MM.1S (cell line): Measurements from ENCODE around the gene LAD1.

ENCODE experiments used
- DNase-seq: peaks from one replicate; pipeline ENCODE4 v3.0.0-alpha.2; 2015
- H2AFZ ChIP-seq: fragments of 300-600 bp; sonication (generic); 2 replicates; pipeline ENCODE4 v1.6.0; 2016; ENCODE audit warnings: antibody characterized with exemption, low read length
- H3F3A ChIP-seq: fragments of 300-600 bp; sonication (generic); 2 replicates; pipeline ENCODE4 v1.6.1; 2016; ENCODE audit warnings: mild to moderate bottlenecking, antibody characterized with exemption, low read length, moderate library complexity, mixed read lengths; ENCODE audit not compliant: insufficient read depth
- H3K27ac ChIP-seq: fragments of 300-600 bp; sonication (generic); 2 replicates; pipeline ENCODE4 v1.5.1; 2016; ENCODE audit warnings: mild to moderate bottlenecking, low read length
- H3K27me3 ChIP-seq: fragments of 300-600 bp; sonication (generic); replicated peaks from 2 replicates; pipeline ENCODE4 v1.6.0; 2016; ENCODE audit warnings: low read length; ENCODE audit not compliant: insufficient read depth
- H3K36me3 ChIP-seq: fragments of 300-600 bp; sonication (generic); replicated peaks from 2 replicates; pipeline ENCODE4 v1.6.1; 2016; ENCODE audit warnings: mild to moderate bottlenecking, low read length, mixed read lengths; ENCODE audit not compliant: insufficient read depth
- H3K4me1 ChIP-seq: fragments of 300-600 bp; sonication (generic); 2 replicates; pipeline ENCODE4 v1.6.1; 2016; ENCODE audit warnings: low read length, mixed read lengths
- H3K4me2 ChIP-seq: fragments of 300-600 bp; sonication (generic); 2 replicates; pipeline ENCODE4 v1.6.0; 2016; ENCODE audit warnings: low read depth, low read length
- H3K4me3 ChIP-seq: fragments of 300-600 bp; sonication (generic); 2 replicates; pipeline ENCODE4 v1.5.1; 2016; ENCODE audit warnings: low read length, mixed read lengths
- H3K79me2 ChIP-seq: fragments of 300-600 bp; sonication (generic); 2 replicates; pipeline ENCODE4 v1.6.1; 2016; ENCODE audit warnings: mixed run types, low read length, mixed read lengths
- H3K9ac ChIP-seq: fragments of 300-600 bp; sonication (generic); 2 replicates; pipeline ENCODE4 v1.6.1; 2016; ENCODE audit warnings: low read length, mixed read lengths
- H3K9me2 ChIP-seq: fragments of 300-600 bp; sonication (generic); replicated peaks from 2 replicates; pipeline ENCODE4 v1.6.1; 2016; ENCODE audit warnings: mild to moderate bottlenecking, low read length, mixed read lengths; ENCODE audit not compliant: insufficient read depth
- H3K9me3 ChIP-seq: fragments of 300-600 bp; sonication (generic); replicated peaks from 2 replicates; pipeline ENCODE4 v1.6.1; 2016; ENCODE audit warnings: mild to moderate bottlenecking, low read length, mixed read lengths; ENCODE audit not compliant: insufficient read depth
- H4K20me1 ChIP-seq: fragments of 300-600 bp; sonication (generic); 2 replicates; pipeline ENCODE4 v1.6.1; 2016; ENCODE audit warnings: mild to moderate bottlenecking, low read length, moderate library complexity, mixed read lengths; ENCODE audit not compliant: insufficient read depth
- EZH2 ChIP-seq: fragments of 300-600 bp; sonication (generic); optimal IDR thresholded peaks from 2 replicates; pipeline ENCODE3; 2017; ENCODE audit warnings: low read depth, mild to moderate bottlenecking, antibody characterized with exemption, low read length, mixed read lengths
- EZH2phosphoT487 ChIP-seq: fragments of 300-600 bp; sonication (generic); IDR thresholded peaks from 2 replicates; pipeline ENCODE4 v1.6.1; 2018; ENCODE audit warnings: antibody characterized with exemption, low read length
- TF ChIP-seq, protein P1 (sequence below): fragments of 300-600 bp; sonication (generic); IDR thresholded peaks from 2 replicates; pipeline ENCODE4 v1.5.1; 2016; ENCODE audit warnings: antibody characterized with exemption, low read length, mixed read lengths

The LAD1 gene

DNA sequence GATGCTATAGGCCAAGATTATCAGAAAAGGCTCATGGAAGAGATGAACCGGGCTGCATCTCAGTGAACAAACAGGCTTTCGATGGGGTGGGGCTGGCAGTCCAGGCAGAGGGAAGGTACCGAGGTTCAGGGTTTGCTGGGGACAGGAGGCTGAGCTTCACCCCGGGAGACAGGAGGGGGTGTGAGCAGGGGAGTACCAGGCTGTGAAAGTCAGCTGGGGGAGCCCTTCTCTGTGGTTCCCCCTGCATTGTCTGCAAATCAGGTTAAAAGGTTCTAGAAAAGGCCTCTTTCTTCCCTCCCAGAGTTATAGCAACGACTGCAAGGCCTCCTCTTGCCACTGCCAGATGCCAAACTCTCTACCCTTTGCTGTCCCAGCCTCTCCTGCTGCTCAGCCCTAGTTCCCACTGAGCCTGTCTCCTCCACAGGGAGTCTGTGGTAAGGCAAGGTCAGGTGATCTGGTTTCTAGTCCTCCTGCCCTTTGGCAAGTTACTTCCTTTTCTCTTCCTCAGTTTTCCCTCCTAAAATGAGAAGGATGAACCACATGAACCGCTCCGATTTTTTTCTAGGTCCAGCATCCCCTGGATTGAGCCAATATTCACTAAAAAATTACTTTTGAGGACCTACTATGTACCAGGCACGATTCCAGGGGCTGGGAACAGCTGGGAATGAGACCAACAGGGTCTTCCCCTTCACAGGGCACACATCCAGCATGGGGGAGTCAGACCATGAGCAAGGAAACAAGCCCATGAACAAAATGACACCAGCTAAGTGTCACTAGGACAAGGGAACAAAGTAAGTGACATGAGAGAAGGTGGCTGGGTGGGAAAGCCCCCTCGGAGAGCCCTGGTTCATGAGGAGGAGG, 7.2 kb downstream of the LAD1 start:
- no peaks in the 10 kb centered on the region for H3K9me3 ChIP-seq
- no peaks in the 10 kb centered on the region for H4K20me1 ChIP-seq

DNA sequence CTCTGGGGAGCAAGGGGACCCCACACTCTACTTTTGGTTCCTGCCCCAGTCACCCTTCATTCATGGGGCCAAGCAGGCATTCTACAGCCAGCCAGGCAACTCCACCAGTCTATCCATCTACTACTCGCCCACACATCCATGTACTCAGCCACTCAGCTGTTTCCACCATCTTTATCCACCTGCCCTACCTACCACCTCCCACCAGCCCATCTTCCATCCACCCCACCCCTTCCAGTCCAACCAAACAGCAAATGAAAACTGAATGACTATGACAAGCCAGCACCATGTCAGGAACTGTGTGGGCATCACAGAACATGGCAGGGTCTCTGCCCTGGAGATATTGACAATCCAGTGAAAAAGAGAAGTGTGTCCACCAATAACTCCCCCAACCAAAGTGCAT, 7.9 kb downstream of the LAD1 start:
- Histone ChIP-seq H3K4me1 (no peaks in the 10 kb centered on the region), H3F3A (no peaks in the 10 kb centered on the region), H3K27me3 (peaks cover 52% of the 10 kb centered on the region), H4K20me1 (no peaks in the 10 kb centered on the region), H3K36me3 (no peaks in the 10 kb centered on the region), H3K4me2 (no peak overlapping the region), H3K9me3 (no peaks in the 10 kb centered on the region), H3K4me3 (no peak overlapping the region), H2AFZ (no peak overlapping the region), H3K79me2 (no peaks in the 10 kb centered on the region), H3K27ac (no peak overlapping the region), H3K9ac (no peak overlapping the region), H3K9me2 (no peaks in the 10 kb centered on the region)
- TF ChIP-seq EZH2 (no peak), EZH2phosphoT487 (no peak)
- TF ChIP-seq, protein P1, sequence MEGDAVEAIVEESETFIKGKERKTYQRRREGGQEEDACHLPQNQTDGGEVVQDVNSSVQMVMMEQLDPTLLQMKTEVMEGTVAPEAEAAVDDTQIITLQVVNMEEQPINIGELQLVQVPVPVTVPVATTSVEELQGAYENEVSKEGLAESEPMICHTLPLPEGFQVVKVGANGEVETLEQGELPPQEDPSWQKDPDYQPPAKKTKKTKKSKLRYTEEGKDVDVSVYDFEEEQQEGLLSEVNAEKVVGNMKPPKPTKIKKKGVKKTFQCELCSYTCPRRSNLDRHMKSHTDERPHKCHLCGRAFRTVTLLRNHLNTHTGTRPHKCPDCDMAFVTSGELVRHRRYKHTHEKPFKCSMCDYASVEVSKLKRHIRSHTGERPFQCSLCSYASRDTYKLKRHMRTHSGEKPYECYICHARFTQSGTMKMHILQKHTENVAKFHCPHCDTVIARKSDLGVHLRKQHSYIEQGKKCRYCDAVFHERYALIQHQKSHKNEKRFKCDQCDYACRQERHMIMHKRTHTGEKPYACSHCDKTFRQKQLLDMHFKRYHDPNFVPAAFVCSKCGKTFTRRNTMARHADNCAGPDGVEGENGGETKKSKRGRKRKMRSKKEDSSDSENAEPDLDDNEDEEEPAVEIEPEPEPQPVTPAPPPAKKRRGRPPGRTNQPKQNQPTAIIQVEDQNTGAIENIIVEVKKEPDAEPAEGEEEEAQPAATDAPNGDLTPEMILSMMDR = no peak
- DNase-seq = no peak

More for the DNA sequence above, 7.2 kb downstream of the LAD1 start:
- Histone ChIP-seq H3K9ac (no peak overlapping the region), H3K27ac (no peak overlapping the region), H2AFZ (no peak overlapping the region), H3K79me2 (no peaks in the 10 kb centered on the region), H3F3A (no peaks in the 10 kb centered on the region), H3K4me3 (no peak overlapping the region), H3K27me3 (peaks cover 52% of the 10 kb centered on the region), H3K4me1 (no peaks in the 10 kb centered on the region), H3K4me2 (no peak overlapping the region), H3K36me3 (no peaks in the 10 kb centered on the region), H3K9me2 (no peaks in the 10 kb centered on the region)
- TF ChIP-seq EZH2phosphoT487 = no peak
- no peak for TF ChIP-seq EZH2
- TF ChIP-seq, protein P1 = no peak
- no peak for DNase-seq

DNA sequence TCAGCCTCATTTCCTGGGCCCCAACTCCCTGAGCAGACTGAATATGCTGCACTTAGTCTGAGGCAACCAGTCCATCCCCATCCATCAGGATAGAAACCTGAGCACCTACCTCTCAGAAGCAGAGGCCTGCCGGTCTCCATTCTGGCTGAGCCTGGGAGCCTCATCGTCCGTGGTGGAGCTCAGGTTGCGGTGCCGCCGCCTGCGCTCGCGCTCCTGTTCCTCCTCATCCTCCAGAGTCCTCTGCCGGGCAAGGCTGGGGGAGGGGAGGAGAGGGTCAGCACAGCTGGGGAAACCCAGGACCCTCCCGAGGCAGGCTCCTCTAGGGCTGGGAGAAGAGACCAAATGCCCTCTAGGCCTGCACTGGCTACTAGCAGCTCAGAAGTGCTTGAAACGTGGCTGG, 10.1 kb downstream of the LAD1 start:
- Histone ChIP-seq H3K79me2 (no peaks in the 10 kb centered on the region), H3K36me3 (no peaks in the 10 kb centered on the region), H3K4me1 (no peaks in the 10 kb centered on the region), H3K9me2 (no peaks in the 10 kb centered on the region), H3K9ac (no peak overlapping the region), H3K27ac (no peak overlapping the region), H2AFZ (no peak overlapping the region), H4K20me1 (no peaks in the 10 kb centered on the region), H3K4me3 (no peak overlapping the region), H3K9me3 (no peaks in the 10 kb centered on the region), H3K27me3 (peaks cover 53% of the 10 kb centered on the region), H3K4me2 (no peak overlapping the region), H3F3A (no peaks in the 10 kb centered on the region)
- DNase-seq = no peak
- TF ChIP-seq, protein P1 = no peak
- TF ChIP-seq EZH2 (no peak), EZH2phosphoT487 (no peak)
